Bronchus fibroblast of lung (primary cell): ENCODE results near the gene ARPP19. TPM values are rescaled to one million over a fixed set of nuclear protein-coding genes. Genes with fewer than 3 reads are reported as not detected.

Source experiments
- total RNA-seq: library from RNA; depleted of rRNA; stranded (reverse); fragments of >200 nt; gene quantifications from 2 replicates; pipeline ENCODE4 v1.2.3, GENCODE V29; 2015

The ARPP19 gene
- 54.6 and 73.8 TPM in 2 replicates for total RNA-seq

GRCh38 chr15:52568601-52569585, at the start of gene ARPP19:
TSS of gene ARPP19 (minus strand) at chr15:52569030. CDS start at chr15:52568892, 138 bp downstream.

GRCh38 chr15:52528564-52529340, 40.1 kb downstream of the ARPP19 start, which contains the start of gene MYO5A:
TSS of gene MYO5A (minus strand) at chr15:52528880. CDS start at chr15:52528806, 74 bp downstream.

Other genes starting within 250 kb of the ARPP19 start
- gene MYO5A, start 40.1 kb downstream of the ARPP19 start, total RNA-seq: 15.3 and 18.5 TPM in 2 replicates
- gene ATOSA, start 110.4 kb upstream of the ARPP19 start, total RNA-seq: 4.6 and 4.9 TPM in 2 replicates
- gene ONECUT1, start 221.3 kb upstream of the ARPP19 start, total RNA-seq: under 0.01 and 0.34 TPM in 2 replicates